T-helper 17 cell (primary cell): ENCODE data around the gene EFCAB13. TPM values are rescaled to one million over a fixed set of nuclear protein-coding genes. Genes with fewer than 3 reads are reported as not detected.
A peak's percentile ranks its signal among the peaks of the same experiment; 100 is the strongest.
"Not testable (repeated sequence)": the region's sequence is repeated elsewhere in the genome, so short reads cannot be mapped to it uniquely, and the experiment has no call there.

Experiments
- ATAC-seq: fragments of 150-1000 bp; cut with Tn5 transposase; 2 replicates; pipeline ENCODE4 v1.10.0; 2021; ENCODE audit warnings: mild to moderate bottlenecking, moderate library complexity
- DNase-seq, 3 donors: peaks; one replicate each; pipeline versions ENCODE4 v3.0.0 to v3.0.0-alpha.2; 2020 to 2021
- H3K9me3 ChIP-seq: one replicate; pipeline ENCODE4 v1.7.0; 2013; ENCODE audit warnings: low read length, mild to moderate bottlenecking; ENCODE audit not compliant: control insufficient read depth, poor library complexity, severe bottlenecking
- H3K27ac Mint-ChIP-seq: one replicate; pipeline ENCODE4 v1.8.0; 2022; ENCODE audit warnings: mild to moderate bottlenecking, moderate library complexity, mixed read lengths
- H3K27me3 Mint-ChIP-seq: one replicate; pipeline ENCODE4 v1.8.0; 2022; ENCODE audit warnings: mixed read lengths
- H3K36me3 Mint-ChIP-seq: one replicate; pipeline ENCODE4 v1.8.0; 2022; ENCODE audit warnings: low read depth, mixed read lengths
- H3K4me1 Mint-ChIP-seq: one replicate; pipeline ENCODE4 v1.8.0; 2022; ENCODE audit warnings: mild to moderate bottlenecking, mixed read lengths
- H3K4me3 Mint-ChIP-seq: one replicate; pipeline ENCODE4 v1.8.0; 2022; ENCODE audit warnings: mild to moderate bottlenecking, moderate library complexity, mixed read lengths
- total RNA-seq, 4 donors: library from RNA in 2 of 4; stranded (reverse) in 2 of 4; gene quantifications; one replicate each; pipeline ENCODE4 v1.2.3 and lab custom pipeline; 2022 to 2026

Gene EFCAB13
- total RNA-seq, 2 donors from 2014 or later: 6.8 to 9.2 TPM

DNA sequence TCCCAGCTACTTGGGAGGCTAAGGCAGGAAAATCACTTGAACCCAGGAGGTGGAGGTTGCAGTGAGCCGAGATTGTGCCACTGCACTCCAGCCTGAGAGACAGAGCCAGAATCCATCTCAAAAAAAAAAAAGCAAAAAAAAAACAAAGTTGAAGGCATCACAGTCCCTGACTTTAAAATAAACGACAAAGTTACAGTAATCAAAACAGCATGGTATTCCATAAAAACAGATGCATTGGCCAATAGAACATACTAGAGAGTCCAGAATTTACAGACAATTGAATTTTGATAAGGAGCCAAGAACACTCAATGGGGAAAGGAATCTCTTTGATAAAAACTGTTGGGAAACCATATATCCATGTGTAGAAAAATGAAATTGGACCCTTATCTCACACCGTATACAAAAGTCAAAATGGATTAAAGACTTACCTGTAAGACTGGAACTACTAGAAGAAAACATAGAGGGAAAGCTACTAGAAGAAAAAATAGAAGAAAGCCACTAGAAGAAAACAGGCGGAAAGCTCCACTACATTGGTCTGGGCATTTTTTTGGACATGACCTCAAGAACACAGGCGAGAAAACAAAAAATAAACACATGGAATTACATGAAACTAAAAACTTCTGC is 2.8 kb upstream of the EFCAB13 start:
- H3K36me3 Mint-ChIP-seq: peaks cover 5% of the 10 kb centered on the region
- H3K27ac Mint-ChIP-seq: no peak overlapping the region
- ATAC-seq: no peak
- no peaks in the 10 kb centered on the region for H3K27me3 Mint-ChIP-seq
- peaks cover 19% of the 10 kb centered on the region for H3K4me1 Mint-ChIP-seq
- H3K9me3 ChIP-seq: no peaks in the 10 kb centered on the region
- DNase-seq: no peak
- H3K4me3 Mint-ChIP-seq: no peak overlapping the region

DNA sequence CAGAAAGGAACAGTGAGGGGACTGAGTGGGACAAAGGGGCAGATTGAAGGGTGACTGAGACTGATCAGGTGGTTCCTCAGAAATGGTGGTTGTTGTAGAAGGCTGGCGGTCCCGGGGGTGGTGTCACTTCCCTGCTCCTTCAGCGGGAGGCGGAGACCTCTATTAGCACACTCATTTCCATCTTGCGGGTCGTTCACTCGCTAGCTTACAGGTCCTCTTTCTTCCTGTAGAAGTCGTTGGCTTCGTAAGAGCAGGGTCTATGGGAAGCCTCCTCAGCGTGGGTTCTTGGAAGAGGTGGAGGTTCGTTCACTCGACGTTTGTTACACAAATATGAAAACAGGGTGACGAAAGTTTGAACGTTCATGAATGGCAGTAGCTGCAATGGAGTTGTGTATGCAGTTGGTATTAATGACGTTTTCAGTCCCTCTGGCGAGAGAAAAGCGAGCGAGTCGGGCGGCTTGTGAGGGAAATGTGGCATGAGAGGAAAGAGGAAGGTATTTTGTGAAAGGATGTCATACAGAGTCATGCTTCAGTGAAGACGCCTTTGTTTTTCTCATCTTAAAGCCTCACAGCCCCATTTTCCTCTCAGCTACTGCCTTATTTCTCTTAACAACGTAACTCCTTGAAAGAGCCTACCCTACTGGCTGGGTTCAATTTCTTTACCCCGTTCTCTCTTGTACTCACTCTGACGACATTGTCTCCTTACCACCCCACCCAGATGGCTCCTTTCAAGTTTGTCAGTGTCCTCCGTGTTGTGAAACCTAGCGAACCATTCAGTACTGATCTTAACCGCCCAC is 667 bp downstream of the EFCAB13 start:
- H3K36me3 Mint-ChIP-seq: peaks cover 5% of the 10 kb centered on the region
- H3K27ac Mint-ChIP-seq: peak overlapping the region; percentile 95
- ATAC-seq: peak; percentile 63
- H3K27me3 Mint-ChIP-seq: no peaks in the 10 kb centered on the region
- H3K4me3 Mint-ChIP-seq: peak overlapping the region; percentile 99
- H3K4me1 Mint-ChIP-seq: peaks cover 21% of the 10 kb centered on the region
- peak; percentile 9 to 32 (median 26) for DNase-seq
- no peaks in the 10 kb centered on the region for H3K9me3 ChIP-seq

DNA sequence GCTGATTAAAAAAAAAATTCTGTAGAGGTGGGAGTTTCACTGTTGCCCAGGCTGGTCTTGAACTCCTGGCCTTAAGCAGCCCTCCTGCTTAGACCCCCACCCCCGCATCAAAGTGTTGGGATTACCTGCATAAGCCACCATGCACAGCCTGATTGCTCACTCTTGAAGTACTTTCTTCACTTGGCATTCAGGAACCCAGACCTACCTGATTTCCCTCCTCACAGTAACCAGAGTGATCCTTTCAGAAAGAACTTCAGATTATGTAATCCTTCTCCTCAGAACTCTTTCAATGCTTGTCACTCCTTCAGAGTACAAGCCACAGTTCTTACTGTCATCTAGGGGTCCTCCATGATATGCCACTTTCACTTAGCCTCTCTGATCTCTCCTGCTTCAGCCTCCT is 1.4 kb downstream of the EFCAB13 start:
- DNase-seq (no peak), ATAC-seq (no peak)
- peaks cover 21% of the 10 kb centered on the region for H3K4me1 Mint-ChIP-seq
- peaks cover 5% of the 10 kb centered on the region for H3K36me3 Mint-ChIP-seq
- H3K4me3 Mint-ChIP-seq: peak overlapping the region; percentile 99
- no peaks in the 10 kb centered on the region for H3K27me3 Mint-ChIP-seq
- no peaks in the 10 kb centered on the region for H3K9me3 ChIP-seq
- peak overlapping the region; percentile 95 for H3K27ac Mint-ChIP-seq

DNA sequence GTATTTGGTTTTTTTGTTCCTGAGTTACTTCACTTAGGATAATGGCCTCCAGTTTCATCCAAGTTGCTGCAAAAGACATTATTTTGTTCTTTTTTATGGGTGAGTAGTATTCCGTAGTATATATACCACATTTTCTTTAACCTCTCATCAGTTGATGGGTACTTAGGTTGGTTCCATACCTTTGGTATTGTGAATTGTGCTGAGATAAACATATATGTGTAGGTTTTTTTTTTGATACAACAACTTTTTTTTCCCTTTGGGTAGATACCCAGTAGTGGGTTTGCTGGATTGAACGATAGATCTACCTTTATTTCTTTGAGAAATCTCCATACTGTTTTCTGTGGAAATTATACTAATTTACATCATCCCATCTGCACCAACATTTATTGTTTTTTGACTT is 6.8 kb downstream of the EFCAB13 start:
- Mint-ChIP-seq H3K27me3 (no peaks in the 10 kb centered on the region), H3K27ac (no peak overlapping the region), H3K4me1 (peaks cover 3% of the 10 kb centered on the region), H3K4me3 (no peak overlapping the region), H3K36me3 (peaks cover 5% of the 10 kb centered on the region)
- H3K9me3 ChIP-seq: no peaks in the 10 kb centered on the region
- DNase-seq (no peak), ATAC-seq (no peak)

DNA sequence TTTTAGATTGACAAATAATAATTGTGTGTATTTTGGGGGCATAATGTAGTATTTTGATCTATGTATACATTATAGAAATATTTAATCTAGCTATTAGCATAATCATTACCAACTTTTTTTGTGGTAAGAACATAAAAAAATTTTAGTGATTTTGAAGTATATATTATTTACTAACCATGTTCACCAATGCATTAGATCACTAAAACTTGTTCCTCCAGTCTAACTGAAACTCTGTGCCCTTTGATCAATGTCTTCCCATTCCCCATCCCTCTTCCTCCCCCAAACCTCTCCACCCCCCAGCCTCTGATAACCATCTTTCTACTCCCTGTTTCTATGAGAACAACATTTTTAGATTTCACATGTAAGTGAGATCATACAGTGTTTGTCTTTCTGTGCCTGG is 8.5 kb downstream of the EFCAB13 start:
- H3K27me3 Mint-ChIP-seq: no peaks in the 10 kb centered on the region
- H3K36me3 Mint-ChIP-seq: peaks cover 8% of the 10 kb centered on the region
- ATAC-seq (no peak), DNase-seq (no peak)
- no peak overlapping the region for H3K4me3 Mint-ChIP-seq
- H3K9me3 ChIP-seq: no peaks in the 10 kb centered on the region
- H3K27ac Mint-ChIP-seq: no peak overlapping the region
- H3K4me1 Mint-ChIP-seq: no peaks in the 10 kb centered on the region

DNA sequence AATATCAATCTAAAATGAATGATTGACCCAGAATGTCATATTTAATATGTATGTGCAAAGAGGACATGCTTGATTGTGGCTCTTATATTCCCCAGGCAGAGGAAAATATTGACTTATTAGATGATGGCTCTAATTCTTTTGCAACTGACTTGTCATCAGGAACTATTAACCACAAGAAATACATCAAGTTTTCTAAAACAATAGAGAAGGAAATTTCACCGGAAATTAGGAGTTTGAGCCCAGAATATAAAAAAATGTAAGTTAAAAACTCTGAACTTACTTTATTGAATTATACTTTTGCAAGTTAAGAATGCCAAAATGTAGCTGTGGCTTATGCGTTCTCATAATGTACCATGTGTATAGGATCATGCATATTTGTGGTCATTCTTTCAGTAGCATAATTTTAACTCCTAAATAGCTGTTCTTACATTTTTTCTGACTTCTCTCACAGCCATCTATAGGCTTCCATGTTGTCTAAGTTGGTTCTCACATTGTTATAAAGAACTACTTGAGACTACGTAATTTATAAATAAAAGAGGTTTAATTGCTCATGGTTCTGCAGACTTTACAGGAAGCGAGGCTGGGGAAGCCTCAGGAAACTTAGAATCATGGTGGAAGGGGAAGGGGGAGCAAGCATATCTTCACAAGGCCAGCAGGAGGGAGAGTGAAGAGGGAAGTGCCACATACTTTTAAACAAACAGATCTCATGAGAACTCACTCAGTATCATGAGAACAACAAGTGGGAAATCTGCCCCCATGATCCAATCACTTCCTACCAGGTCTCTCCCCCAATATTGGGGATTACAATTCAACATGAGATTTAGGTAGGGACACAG is 11.6 kb downstream of the EFCAB13 start:
- no peak overlapping the region for H3K4me3 Mint-ChIP-seq
- no peak overlapping the region for H3K27ac Mint-ChIP-seq
- ATAC-seq (no peak), DNase-seq (no peak)
- H3K27me3 Mint-ChIP-seq: no peaks in the 10 kb centered on the region
- no peaks in the 10 kb centered on the region for H3K9me3 ChIP-seq
- H3K4me1 Mint-ChIP-seq: peaks cover 2% of the 10 kb centered on the region
- peaks cover 8% of the 10 kb centered on the region for H3K36me3 Mint-ChIP-seq

DNA sequence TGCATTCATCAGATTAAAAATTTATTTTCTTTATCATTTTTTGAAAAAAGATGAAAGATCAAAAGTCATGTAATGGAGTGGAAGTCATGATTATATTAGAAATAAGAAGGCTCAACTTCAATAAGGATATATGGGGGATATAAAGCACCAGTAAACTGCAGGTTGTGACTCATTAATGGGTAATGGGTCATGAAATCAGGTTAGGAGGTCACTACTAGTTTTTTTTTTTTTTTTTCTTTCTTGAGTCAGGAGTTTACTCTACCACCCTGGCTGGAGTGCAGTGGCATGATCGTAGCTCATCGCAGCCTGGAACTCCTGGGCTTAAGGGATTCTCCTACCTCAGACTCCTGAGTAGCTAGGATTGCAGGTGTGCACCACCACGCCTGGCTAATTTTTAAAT is 14.3 kb downstream of the EFCAB13 start:
- DNase-seq (no peak), ATAC-seq (no peak)
- Mint-ChIP-seq H3K4me1 (peaks cover 2% of the 10 kb centered on the region), H3K4me3 (no peak overlapping the region), H3K27ac (no peak overlapping the region), H3K36me3 (peaks cover 13% of the 10 kb centered on the region), H3K27me3 (no peaks in the 10 kb centered on the region)
- no peaks in the 10 kb centered on the region for H3K9me3 ChIP-seq

DNA sequence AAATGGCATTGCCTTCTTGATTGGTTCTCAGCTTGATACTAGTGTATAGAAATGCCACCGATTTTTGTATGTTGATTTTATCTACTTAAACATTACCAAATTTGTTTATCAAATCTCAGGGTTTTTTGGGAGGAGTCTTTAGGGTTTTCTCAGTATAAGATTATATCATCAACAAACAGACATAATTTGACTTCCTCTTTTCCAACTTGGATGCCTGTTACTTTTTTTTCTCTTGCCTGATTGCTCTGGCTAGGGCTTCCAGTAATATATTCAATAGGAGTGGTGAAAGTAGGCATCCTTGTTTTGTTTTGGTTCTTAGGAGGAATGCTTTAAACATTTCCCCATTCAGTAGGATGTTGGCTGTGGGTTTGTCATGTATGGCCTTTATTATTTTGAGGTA is 29.1 kb downstream of the EFCAB13 start:
- H3K4me1 Mint-ChIP-seq: no peaks in the 10 kb centered on the region
- H3K9me3 ChIP-seq: no peaks in the 10 kb centered on the region
- no peak for DNase-seq
- no peak overlapping the region for H3K27ac Mint-ChIP-seq
- peaks cover 7% of the 10 kb centered on the region for H3K36me3 Mint-ChIP-seq
- no peak for ATAC-seq
- peaks cover 6% of the 10 kb centered on the region for H3K27me3 Mint-ChIP-seq
- H3K4me3 Mint-ChIP-seq: no peak overlapping the region

DNA sequence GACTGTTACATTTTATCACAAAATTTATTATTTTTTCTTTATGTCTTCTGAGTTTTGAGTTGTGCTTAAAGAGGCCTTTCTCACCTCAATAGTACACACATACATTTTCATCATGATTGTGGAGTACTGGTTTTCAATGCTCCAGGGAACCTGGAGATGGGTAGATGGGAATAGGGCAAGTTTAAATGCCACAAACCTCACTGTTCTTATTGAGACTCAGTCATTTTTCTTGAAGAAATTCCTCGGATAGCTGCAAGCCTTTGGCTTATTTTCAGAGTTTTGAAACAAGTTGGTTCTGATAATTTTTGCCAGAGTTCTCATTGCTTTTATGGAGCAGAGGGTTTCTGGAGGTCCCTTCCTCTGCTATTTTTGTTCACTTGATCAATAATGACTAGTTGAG is 34.9 kb downstream of the EFCAB13 start:
- DNase-seq: no peak
- Mint-ChIP-seq H3K27me3 (peaks cover 6% of the 10 kb centered on the region), H3K4me3 (no peak overlapping the region), H3K4me1 (no peaks in the 10 kb centered on the region), H3K27ac (no peak overlapping the region), H3K36me3 (peaks cover 4% of the 10 kb centered on the region)
- ATAC-seq: no peak
- no peaks in the 10 kb centered on the region for H3K9me3 ChIP-seq

DNA sequence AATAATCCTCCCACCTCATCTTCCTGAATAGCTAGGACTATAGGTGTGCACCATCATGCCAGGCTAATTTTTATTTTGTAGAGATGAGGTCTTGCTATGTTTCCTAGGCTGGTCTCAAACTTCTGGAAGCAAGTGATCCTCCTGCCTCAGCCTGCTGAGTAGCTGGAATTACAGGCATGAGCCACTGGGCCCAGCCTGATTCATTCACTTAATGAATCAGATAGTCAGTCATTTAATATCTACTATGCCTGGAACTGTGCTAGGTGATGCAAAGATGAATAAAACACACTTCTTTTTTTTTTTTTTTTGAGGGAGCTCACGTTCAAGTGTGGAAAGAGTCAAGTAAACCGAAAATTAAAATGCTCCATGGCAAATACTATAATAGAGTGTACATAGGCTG is 39.4 kb downstream of the EFCAB13 start:
- Mint-ChIP-seq H3K27me3 (peaks cover 8% of the 10 kb centered on the region), H3K36me3 (no peaks in the 10 kb centered on the region), H3K27ac (no peak overlapping the region), H3K4me1 (peaks cover 5% of the 10 kb centered on the region), H3K4me3 (no peak overlapping the region)
- DNase-seq (no peak), ATAC-seq (no peak)
- H3K9me3 ChIP-seq: no peaks in the 10 kb centered on the region

DNA sequence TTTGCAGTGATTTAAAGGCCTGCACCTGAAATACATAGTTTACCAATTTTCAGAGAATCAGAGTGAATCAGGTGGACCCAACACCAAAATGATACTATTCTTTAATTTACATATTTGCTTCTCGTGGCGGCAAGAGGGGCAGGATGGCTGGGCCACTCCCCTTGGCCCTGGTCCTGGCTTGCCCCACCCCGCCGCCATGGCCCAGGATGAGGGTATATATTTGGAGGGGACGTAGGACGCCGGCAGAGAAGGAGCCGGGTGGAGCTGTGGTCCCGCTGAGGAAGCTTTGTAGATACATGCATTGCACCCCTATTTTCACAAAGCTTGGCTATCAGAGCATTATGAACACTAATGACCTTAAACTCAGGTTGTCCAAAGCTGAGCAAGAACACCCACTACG is 43.5 kb downstream of the EFCAB13 start:
- DNase-seq: no peak
- H3K27me3 Mint-ChIP-seq: peaks cover 8% of the 10 kb centered on the region
- peaks cover 2% of the 10 kb centered on the region for H3K36me3 Mint-ChIP-seq
- no peak overlapping the region for H3K4me3 Mint-ChIP-seq
- no peak for ATAC-seq
- no peak overlapping the region for H3K27ac Mint-ChIP-seq
- H3K4me1 Mint-ChIP-seq: peaks cover 5% of the 10 kb centered on the region
- no peaks in the 10 kb centered on the region for H3K9me3 ChIP-seq

DNA sequence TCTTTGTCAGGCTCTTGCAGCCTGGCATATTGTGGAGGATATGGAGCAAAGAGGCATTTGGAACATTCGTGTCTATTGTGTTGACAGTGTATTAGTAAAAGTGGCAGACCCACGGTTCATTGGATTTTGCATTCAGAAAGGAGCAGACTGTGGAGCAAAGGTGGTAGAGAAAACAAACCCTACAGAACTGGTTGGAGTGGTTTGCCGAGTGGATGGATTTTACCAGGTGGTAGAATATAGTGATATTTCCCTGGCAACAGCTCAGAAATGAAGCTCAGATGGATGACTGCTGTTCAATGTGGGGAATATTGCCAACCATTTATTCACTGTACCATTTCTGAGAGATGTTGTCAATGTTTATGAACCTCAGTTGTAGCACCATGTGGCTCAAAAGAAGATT is 44.5 kb downstream of the EFCAB13 start:
- H3K27ac Mint-ChIP-seq: no peak overlapping the region
- no peak for DNase-seq
- no peak for ATAC-seq
- peaks cover 5% of the 10 kb centered on the region for H3K36me3 Mint-ChIP-seq
- no peaks in the 10 kb centered on the region for H3K9me3 ChIP-seq
- H3K27me3 Mint-ChIP-seq: peaks cover 8% of the 10 kb centered on the region
- peaks cover 5% of the 10 kb centered on the region for H3K4me1 Mint-ChIP-seq
- H3K4me3 Mint-ChIP-seq: no peak overlapping the region

DNA sequence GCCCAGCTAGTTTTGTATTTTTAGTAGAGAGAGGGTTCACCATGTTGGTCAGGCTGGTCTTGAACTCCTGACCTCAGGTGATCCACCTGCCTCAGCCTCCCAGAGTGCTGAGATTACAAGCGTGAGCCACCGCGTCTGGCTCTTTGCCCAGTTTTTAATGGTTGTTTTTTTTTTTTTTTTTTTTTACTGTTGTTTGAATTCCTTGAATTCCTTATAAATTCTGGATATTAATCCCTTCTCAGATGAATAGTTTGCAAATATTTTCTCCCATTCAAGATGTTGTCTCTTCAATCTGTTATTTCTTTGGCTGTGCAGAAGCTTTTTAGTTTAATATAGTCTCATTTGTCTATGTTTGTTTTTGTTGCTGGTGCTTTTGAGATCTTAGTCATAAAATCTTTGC is 47.1 kb downstream of the EFCAB13 start:
- not testable (repeated sequence) for H3K4me1 Mint-ChIP-seq, H3K27me3 Mint-ChIP-seq, H3K36me3 Mint-ChIP-seq, ATAC-seq, H3K27ac Mint-ChIP-seq, H3K4me3 Mint-ChIP-seq, DNase-seq, H3K9me3 ChIP-seq
